Esophagus (tissue), 2 donors: Measurements from ENCODE around the gene USP43. TPM values are rescaled to one million over a fixed set of nuclear protein-coding genes. Genes with fewer than 3 reads are reported as not detected.
A peak's percentile ranks its signal among the peaks of the same experiment; 100 is the strongest.
"Not testable (repeated sequence)": the region's sequence is repeated elsewhere in the genome, so short reads cannot be mapped to it uniquely, and the experiment has no call there.

Experiments
- H3K27ac ChIP-seq, 2 donors: one replicate each; pipeline ENCODE4 v1.5.1; 2013; ENCODE audit warnings: low read depth in 2 of 2, mild to moderate bottlenecking in 2 of 2, inconsistent platforms in 1 of 2, low read length in 1 of 2, moderate library complexity in 1 of 2
- H3K27me3 ChIP-seq, 2 donors: one replicate each; pipeline ENCODE4 v1.6.1; 2013; ENCODE audit warnings: low read length in 2 of 2, control low read depth in 1 of 2, mild to moderate bottlenecking in 1 of 2; ENCODE audit not compliant: insufficient read depth in 2 of 2, control insufficient read depth in 1 of 2
- H3K36me3 ChIP-seq, 2 donors: one replicate each; pipeline ENCODE4 v1.6.1; 2013; ENCODE audit warnings: low read length in 1 of 2; ENCODE audit not compliant: control insufficient read depth in 2 of 2, insufficient read depth in 2 of 2
- H3K4me1 ChIP-seq, 2 donors: one replicate each; pipeline ENCODE4 v1.6.1; 2013; ENCODE audit warnings: low read length in 1 of 2; ENCODE audit not compliant: control insufficient read depth in 2 of 2, insufficient read depth in 2 of 2
- H3K4me3 ChIP-seq, 2 donors: one replicate each; pipeline ENCODE4 v1.5.1; 2013; ENCODE audit warnings: low read length in 2 of 2, mild to moderate bottlenecking in 2 of 2, low read depth in 1 of 2, moderate library complexity in 1 of 2
- H3K9me3 ChIP-seq, 2 donors: one replicate each; pipeline ENCODE4 v1.6.1; 2013; ENCODE audit warnings: mild to moderate bottlenecking in 2 of 2, low read depth in 1 of 2, low read length in 1 of 2, moderate library complexity in 1 of 2; ENCODE audit not compliant: control insufficient read depth in 2 of 2, insufficient read depth in 1 of 2
- WGBS, 2 donors: extraction: QIAGEN DNeasy Blood & Tissue Kit; methylation state at CpG; one replicate each; pipeline ENCODE4 v1.1.7; 2013; 5-methylcytosine and 5-hydroxymethylcytosine counted together
- polyA plus RNA-seq, 2 donors: library from polyadenylated mRNA; stranded (reverse); fragments of 200-250 nt; gene quantifications; one replicate each; pipeline ENCODE4 v1.2.3, GENCODE V29; 2013
- donor health status: healthy with polysubstance abuse.
- donor health status: Bipolar disorder and iron deficiency.

The USP43 gene
- polyA plus RNA-seq, 2 donors: 5.7 to 5.8 TPM

DNA sequence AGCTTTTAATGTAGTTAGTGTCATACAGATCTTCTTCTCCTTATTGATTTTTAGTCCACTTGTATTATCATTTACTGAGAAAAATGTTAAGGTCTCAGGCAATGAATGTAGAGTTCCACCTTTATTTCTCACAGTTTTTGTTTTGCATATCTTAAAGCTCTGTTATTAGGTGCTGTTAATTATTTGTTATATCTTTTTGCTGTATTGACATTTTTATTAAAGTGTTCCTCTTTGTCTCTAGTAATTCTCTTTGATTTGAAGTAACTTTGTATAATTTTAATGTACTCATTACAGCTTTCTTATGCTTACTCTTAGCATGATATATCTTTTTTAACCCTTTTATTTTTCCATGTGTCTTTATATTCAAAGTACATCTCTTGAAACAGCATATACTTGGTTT, 22.4 kb upstream of the USP43 start:
- H3K9me3 ChIP-seq: peaks cover 0 to 6% of the 10 kb centered on the region in 2 donors
- H3K27ac ChIP-seq: no peak overlapping the region
- H3K4me1 ChIP-seq: no peaks in the 10 kb centered on the region
- no peaks in the 10 kb centered on the region for H3K36me3 ChIP-seq
- no peaks in the 10 kb centered on the region for H3K27me3 ChIP-seq
- no peak overlapping the region for H3K4me3 ChIP-seq

DNA sequence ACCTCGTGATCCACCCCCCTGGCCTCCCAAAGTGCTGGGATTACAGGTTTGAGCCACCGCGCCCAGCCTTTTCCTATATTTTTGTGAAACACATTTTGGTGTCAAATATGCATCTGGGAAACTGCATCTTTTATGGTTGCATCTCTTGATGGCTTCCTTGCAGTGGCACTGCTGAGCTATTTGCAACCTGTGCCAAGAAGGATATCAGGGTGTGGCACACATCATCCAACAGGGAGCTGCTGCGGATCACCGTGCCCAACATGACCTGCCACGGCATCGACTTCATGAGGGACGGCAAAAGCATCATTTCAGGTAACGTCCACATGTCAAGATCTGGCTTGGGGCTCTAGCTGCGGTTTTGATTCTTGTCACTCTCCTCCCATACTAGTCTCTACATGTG, 16.8 kb upstream of the USP43 start:
- Histone ChIP-seq H3K9me3 (peaks cover 0 to 5% of the 10 kb centered on the region in 2 donors), H3K4me1 (no peaks in the 10 kb centered on the region), H3K4me3 (no peak overlapping the region), H3K36me3 (no peaks in the 10 kb centered on the region), H3K27ac (no peak overlapping the region), H3K27me3 (no peaks in the 10 kb centered on the region)
- 72 to 74% methylated on average over 10 of the region's 10 CpGs for WGBS, 2 donors

DNA sequence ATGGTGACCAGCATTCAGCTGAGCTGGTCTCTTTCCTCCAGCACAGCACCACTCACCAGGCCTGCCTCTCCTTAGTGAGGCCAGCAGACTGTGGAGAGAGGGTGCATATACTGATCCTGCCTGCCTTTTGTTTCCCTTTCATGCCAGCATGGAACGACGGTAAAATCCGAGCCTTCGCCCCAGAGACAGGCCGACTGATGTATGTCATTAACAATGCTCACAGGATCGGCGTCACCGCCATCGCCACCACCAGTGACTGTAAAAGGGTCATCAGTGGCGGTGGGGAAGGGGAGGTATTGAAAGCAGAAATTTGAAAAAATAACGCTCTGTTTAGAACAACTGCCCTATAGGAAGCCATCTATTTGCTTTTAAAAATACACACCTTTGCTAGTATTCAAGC, 12.6 kb upstream of the USP43 start:
- H3K36me3 ChIP-seq: no peaks in the 10 kb centered on the region
- H3K4me1 ChIP-seq: no peaks in the 10 kb centered on the region
- H3K27ac ChIP-seq: no peak overlapping the region
- 94 to 96% methylated on average over 11 of the region's 11 CpGs for WGBS, 2 donors
- no peak overlapping the region for H3K4me3 ChIP-seq
- H3K9me3 ChIP-seq: no peaks in the 10 kb centered on the region
- no peaks in the 10 kb centered on the region for H3K27me3 ChIP-seq

DNA sequence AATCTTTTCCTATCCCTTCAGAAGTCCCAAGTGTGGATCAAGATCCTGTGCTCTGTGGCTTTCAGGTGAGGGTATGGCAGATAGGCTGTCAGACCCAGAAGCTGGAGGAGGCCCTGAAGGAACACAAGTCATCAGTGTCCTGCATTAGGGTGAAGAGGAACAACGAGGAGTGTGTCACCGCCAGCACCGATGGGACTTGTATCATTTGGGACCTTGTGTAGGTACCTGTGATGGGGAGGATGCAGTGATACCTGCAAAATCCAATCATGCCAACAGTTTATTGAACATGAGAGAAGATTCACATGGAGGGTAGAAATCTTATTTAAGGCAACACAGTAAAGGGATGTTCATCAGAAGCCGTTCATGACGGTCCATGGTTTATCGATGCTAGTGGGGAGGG, 10.0 kb upstream of the USP43 start:
- WGBS, 2 donors: 83 to 87% methylated on average over 6 of the region's 6 CpGs
- Histone ChIP-seq H3K9me3 (no peaks in the 10 kb centered on the region), H3K4me3 (no peak overlapping the region), H3K4me1 (no peaks in the 10 kb centered on the region), H3K27ac (no peak overlapping the region), H3K36me3 (no peaks in the 10 kb centered on the region), H3K27me3 (no peaks in the 10 kb centered on the region)

DNA sequence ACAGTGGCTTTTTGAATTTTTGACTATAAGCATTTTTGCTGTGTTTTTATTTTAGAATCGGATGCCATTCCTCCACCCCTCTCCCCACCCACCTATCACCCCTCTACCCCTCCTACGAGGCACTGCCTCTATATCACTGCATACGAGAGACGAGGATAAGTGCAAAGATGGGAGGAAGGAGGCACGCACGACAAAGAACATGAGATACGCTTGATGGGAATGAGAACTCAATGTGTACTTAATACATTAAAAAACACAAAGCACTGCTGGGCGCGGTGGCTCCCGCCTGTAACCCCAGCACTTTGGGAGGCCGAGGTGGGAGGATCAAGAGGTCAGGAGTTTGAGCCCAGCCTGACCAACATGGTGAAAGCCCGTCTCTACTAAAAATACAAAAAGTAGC, 8.8 kb upstream of the USP43 start:
- H3K4me1 ChIP-seq: no peaks in the 10 kb centered on the region
- no peaks in the 10 kb centered on the region for H3K36me3 ChIP-seq
- no peak overlapping the region for H3K27ac ChIP-seq
- no peaks in the 10 kb centered on the region for H3K27me3 ChIP-seq
- H3K4me3 ChIP-seq: no peak overlapping the region
- 88 to 92% methylated on average over 12 of the region's 12 CpGs for WGBS, 2 donors
- no peaks in the 10 kb centered on the region for H3K9me3 ChIP-seq

DNA sequence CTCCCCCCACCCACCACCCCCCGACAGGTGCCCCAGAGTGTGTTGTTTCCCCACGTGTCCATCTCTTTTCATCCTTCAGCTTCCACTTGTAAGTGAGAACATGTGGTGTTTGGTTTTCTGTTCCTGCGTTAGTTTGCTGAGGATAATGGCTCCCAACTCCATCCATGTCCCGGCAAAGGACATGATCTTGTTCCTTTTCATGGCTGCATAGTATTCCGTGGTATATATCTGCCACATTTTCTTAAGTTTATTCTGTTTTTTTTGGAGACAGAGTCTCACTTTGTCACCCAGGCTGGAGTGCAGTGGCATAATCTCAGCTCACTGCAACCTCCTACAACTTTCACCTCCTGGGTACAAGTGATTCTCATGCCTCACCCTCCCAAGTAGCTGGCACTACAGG, 4.9 kb upstream of the USP43 start:
- H3K27me3 ChIP-seq, H3K9me3 ChIP-seq, H3K36me3 ChIP-seq, H3K4me1 ChIP-seq, H3K27ac ChIP-seq, H3K4me3 ChIP-seq: not testable (repeated sequence)
- 92 to 94% methylated on average over 5 of the region's 5 CpGs for whole genome bisulfite sequencing, 2 donors

DNA sequence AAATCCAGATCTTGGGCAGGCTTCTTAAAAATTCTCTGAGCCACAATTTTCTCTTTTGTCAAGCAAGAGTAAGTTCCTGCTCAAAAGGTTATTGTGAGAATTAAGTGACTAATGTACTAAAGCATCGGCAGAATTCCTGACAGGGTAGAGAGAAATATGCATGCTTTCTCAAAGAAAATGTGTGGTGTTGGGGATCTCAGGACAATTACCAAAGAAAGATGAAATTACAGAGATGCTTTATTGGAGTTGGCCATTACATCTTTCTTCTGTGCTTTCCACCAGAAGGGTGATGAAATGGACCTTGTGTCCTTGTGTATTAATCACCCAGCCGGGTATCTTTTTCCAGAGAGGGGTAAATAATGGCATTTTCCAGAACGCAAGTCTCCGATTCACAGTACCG, 1.7 kb upstream of the USP43 start:
- 86 to 88% methylated on average over 5 of the region's 5 CpGs for WGBS, 2 donors
- Histone ChIP-seq H3K27me3 (no peaks in the 10 kb centered on the region), H3K36me3 (no peaks in the 10 kb centered on the region), H3K27ac (no peak overlapping the region), H3K4me1 (no peaks in the 10 kb centered on the region), H3K9me3 (no peaks in the 10 kb centered on the region), H3K4me3 (no peak overlapping the region)

DNA sequence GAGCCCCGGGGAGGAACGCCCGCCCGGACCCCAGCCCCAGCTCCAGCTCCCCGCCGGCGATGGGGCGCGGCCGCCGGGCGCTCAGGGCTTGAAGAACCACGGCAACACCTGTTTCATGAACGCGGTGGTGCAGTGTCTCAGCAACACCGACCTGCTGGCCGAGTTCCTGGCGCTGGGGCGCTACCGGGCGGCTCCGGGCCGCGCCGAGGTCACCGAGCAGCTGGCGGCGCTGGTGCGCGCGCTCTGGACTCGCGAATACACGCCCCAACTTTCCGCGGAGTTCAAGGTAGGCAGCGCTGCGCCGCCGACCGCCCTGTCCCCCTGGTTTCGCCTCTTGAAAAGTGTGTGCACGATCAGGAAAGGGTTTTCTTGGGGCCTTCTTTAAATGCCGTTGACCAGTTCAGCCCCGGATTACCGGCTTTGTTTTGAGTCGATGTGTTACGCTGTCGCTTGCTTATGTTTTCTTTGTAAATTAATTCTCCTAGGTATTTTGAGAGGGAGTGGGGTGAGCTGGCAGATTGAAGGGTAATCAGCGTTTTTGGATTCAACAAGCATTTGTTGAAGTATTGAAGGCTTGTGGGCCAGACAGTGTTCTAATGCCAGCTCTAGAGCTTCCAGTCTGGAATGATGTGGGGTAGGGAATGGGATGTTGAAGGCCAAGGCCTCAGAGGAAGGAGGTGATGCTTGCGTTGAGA, 681 bp downstream of the USP43 start:
- Histone ChIP-seq H3K4me3 (peak overlapping the region; percentile 51 to 65), H3K9me3 (no peaks in the 10 kb centered on the region), H3K27me3 (no peaks in the 10 kb centered on the region), H3K36me3 (no peaks in the 10 kb centered on the region), H3K4me1 (no peaks in the 10 kb centered on the region), H3K27ac (peak overlapping the region; percentile 97 to 98)
- WGBS, 2 donors: 2% methylated on average over 51 of the region's 51 CpGs

DNA sequence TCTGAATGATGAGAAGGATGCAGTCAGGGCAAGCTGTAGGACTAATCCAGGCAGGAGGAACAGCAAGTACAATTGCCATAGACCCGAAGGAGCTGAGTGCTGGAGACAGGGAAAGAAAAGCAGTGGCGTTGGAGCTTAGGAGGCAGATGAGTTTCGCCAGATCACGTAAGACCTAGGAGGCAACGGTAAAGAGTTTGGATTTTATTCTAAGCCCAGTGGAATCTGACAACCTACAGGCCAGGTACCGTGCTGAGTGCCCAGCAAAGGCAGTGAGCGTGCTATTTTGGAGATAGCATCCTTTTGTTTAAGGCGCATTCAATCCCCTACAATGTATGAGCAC, 1.2 kb downstream of the USP43 start:
- Histone ChIP-seq H3K27me3 (no peaks in the 10 kb centered on the region), H3K36me3 (no peaks in the 10 kb centered on the region), H3K9me3 (no peaks in the 10 kb centered on the region), H3K27ac (peak overlapping the region; percentile 97 to 98), H3K4me1 (no peaks in the 10 kb centered on the region), H3K4me3 (peak overlapping the region; percentile 51 to 65)
- WGBS, 2 donors: 44 to 49% methylated on average over 8 of the region's 8 CpGs

DNA sequence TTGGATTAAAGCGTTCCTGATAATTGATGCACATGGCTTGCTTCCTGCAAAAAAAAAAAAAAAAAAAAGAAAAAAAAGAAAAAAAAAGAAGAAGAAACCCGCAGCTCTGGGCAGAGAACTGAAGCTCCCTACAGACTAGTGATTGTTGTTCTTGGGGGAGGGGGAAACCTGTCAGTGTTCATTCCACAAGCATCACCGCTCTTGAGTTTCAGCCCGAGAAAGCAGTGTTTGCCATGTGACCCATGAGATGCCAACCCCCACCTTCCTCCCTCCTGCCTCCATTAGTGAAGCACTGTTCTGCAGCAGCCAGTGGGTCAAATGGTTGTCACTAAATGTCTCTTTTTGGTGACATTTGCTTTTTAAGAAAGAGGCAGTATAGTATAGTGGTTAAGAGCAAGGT, 1.7 kb downstream of the USP43 start:
- Histone ChIP-seq H3K9me3 (no peaks in the 10 kb centered on the region), H3K4me3 (peak overlapping the region in 1 of 2 donors; percentile 51), H3K36me3 (no peaks in the 10 kb centered on the region), H3K4me1 (no peaks in the 10 kb centered on the region), H3K27me3 (no peaks in the 10 kb centered on the region), H3K27ac (no peak overlapping the region)
- 44 to 47% methylated on average over 4 of the region's 4 CpGs for WGBS, 2 donors
